GM21529 (cell line): ENCODE data around the gene HPRT1.

Source experiments
- ATAC-seq: cut with Tn5 transposase; IDR thresholded peaks from one replicate; pipeline ENCODE4 v1.9.1; 2021; ENCODE audit not compliant: unreplicated experiment

HPRT1 gene

GRCh38 chrX:134472041-134472440 is 12.1 kb downstream of the HPRT1 start:
- no peak for ATAC-seq

GRCh38 chrX:134476284-134476683 is 16.3 kb downstream of the HPRT1 start:
- no peak for ATAC-seq

- no peak for ATAC-seq
These were observed 18.4 kb downstream of the HPRT1 start for GRCh38 chrX:134478374-134478773.

GRCh38 chrX:134480061-134480460 is 20.1 kb downstream of the HPRT1 start:
- no peak for ATAC-seq

- no peak for ATAC-seq
These were observed 21.4 kb downstream of the HPRT1 start for GRCh38 chrX:134481339-134481738.

GRCh38 chrX:134482371-134482770 is 22.4 kb downstream of the HPRT1 start:
- ATAC-seq: no peak

GRCh38 chrX:134484039-134484438 is 24.1 kb downstream of the HPRT1 start:
- ATAC-seq: no peak

GRCh38 chrX:134501941-134502340 is 42.0 kb downstream of the HPRT1 start:
- no peak for ATAC-seq

GRCh38 chrX:134502686-134503085 is 42.7 kb downstream of the HPRT1 start:
- ATAC-seq: no peak

GRCh38 chrX:134512566-134512965 is 52.6 kb downstream of the HPRT1 start:
- no peak for ATAC-seq

- ATAC-seq: no peak
These were observed 53.1 kb downstream of the HPRT1 start for GRCh38 chrX:134513091-134513490.

- ATAC-seq: no peak
These were observed 61.0 kb downstream of the HPRT1 start for GRCh38 chrX:134520860-134521390.

- no peak for ATAC-seq
These were observed 64.2 kb downstream of the HPRT1 start for GRCh38 chrX:134524181-134524580.

- ATAC-seq: no peak
These were observed 65.3 kb downstream of the HPRT1 start for GRCh38 chrX:134525086-134525792.

- ATAC-seq: no peak
These were observed 66.4 kb downstream of the HPRT1 start for GRCh38 chrX:134526399-134526798.

GRCh38 chrX:134528960-134529359 is 69.0 kb downstream of the HPRT1 start:
- ATAC-seq: no peak

GRCh38 chrX:134529481-134529880 is 69.5 kb downstream of the HPRT1 start:
- ATAC-seq: no peak

GRCh38 chrX:134530845-134531244 is 70.9 kb downstream of the HPRT1 start:
- no peak for ATAC-seq

GRCh38 chrX:134533352-134533751 is 73.4 kb downstream of the HPRT1 start:
- ATAC-seq: no peak

GRCh38 chrX:134533952-134534351 is 74.0 kb downstream of the HPRT1 start:
- ATAC-seq: no peak

GRCh38 chrX:134537179-134537955 is 77.4 kb downstream of the HPRT1 start:
- no peak for ATAC-seq

- no peak for ATAC-seq
These were observed 78.4 kb downstream of the HPRT1 start for GRCh38 chrX:134538316-134538715.
